ENCODE data around the gene KIRREL3.

Gene KIRREL3

DNA sequence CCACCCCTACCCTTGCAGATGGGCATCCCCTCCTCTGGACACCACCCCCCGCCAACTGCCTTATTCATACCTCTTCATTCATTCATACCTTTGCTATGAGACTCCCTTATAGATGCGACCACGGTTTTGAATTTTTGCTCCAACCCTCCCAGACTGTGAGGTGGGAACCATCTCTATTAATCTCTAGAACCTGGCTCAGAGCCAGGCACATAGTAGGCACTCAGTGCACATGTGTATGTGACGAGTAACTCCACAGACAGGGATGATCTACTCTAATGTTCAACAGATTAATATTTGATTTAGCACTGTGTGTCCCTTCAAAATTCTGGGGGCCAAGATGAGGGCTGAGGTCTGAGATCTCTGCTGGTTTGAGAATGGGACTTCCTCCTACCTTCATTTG lies 424.7 kb downstream of the KIRREL3 start:
- no peak for DNase-seq (ENCODE audit: low read depth)

DNA sequence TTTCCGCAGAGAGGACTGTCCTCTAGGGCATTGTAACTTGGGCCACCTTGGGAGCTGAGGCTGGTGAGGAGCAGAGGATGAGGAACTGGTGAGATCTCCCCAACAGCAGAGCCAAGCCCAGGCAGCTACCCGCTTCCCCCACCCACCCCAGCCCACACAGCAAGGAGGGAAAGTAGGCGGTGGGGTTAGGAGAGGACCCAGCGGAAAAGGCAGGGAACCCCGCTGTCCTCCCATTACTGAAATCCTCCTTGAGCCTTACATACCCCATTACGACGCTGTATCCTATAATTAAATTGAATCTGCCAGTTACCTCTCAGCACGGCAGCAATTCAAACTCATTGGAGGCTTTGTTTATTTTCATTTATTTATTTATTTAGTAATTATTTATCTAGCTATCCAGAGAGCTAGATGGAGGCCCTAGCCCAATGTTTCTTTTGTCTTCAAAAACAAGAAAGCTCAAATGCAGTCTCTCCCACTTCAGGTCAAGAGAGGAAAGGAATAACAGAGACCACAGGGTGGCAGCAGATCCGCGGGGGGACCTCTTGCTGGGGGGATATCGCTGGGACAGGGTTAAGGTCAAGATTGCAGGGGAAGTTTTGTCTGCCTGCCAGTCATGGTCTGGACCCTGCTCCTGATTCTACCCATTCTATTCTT lies 427.1 kb downstream of the KIRREL3 start:
- DNase-seq (ENCODE audit: low read depth), result no peak

- no peak for DNase-seq (ENCODE audit: low read depth)
Observed at GRCh38 chr11:126570489-126570888, 430.1 kb downstream of the KIRREL3 start.

DNA sequence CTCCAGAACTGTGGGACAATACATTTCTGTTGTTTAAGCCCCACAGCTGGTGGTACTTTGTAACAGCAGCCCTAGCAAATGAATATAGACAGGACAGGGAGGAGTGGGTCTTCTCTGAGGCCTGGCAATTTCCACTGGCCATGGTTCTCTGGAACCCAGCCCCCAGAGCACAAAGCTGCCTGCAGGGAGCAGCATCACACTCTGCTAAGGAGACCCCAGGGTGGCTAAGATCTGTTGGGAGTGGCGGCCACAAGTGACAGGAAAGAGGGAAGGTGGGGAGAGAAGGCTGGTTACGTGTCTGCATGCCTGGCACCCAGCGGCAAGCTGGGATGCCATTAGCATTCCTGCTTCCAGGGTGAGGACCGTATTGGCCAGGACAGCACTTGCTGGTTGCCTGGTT lies 433.2 kb downstream of the KIRREL3 start:
- no peak for DNase-seq (ENCODE audit: low read depth)

DNA sequence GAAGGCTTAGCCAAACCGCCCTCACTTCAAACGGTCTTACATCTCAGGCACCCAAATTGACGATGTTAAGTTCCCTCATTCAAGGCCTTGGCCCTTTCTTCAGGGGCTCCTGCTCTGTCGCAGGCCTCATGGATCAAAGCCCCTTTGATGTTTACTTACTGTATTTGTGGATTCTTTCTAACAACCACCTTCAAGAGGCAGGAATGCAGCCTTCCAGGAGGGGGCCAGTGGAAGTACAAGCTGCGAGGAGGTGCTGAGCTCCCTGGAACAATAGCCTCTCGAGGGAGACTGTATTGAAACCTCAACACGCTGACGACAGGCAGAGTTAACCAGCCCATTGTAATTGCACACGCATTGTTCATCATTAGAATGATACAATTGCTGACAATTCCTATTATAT lies 436.0 kb downstream of the KIRREL3 start:
- no peak for DNase-seq (ENCODE audit: low read depth)

DNA sequence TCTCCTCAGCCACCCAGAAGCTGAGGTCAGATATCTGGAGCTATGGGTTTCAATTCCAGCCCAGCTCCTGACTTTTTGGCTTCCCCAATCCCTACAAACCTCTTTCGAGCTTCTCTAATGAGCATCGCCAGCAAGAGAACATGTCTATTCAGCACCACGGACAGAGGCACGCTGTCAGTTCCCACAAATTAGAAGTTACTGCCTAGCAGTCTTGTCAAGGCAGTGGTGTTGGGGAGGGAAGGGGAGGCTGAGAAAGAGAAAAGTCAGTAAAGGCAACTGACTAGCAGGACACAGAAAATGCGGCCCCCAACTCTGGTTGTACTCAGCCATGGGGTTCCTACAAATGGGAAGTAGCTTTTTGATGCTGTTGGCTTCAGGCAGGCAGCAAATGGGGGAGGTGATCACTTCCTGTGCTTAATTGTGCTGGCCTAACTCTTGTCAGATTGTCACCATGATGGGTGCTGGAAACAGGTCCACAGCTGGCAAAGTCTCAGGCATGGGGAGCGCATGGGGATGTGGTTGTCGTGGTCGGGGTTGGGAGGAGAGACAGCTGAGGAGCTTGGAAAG lies 439.2 kb downstream of the KIRREL3 start:
- DNase-seq (ENCODE audit: low read depth), result peak; percentile 4

DNA sequence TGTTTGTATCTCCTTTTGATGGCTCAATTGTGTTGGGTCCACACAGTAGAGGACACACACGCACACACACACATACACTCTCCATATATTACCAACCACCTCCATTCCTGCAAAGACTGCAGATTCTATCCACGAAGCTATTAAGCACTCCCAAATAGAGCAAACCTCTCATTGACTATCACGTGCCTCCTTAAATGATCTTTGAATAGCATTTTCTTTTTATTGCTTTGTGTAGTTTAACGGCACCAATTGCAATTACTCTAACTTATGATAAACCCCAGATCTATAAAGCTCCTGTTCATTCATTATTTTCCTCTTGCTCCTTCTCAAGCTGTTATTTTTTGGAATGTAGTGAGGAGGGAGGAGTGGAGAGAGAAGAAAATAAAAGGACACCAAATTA lies 440.3 kb downstream of the KIRREL3 start:
- DNase-seq (ENCODE audit: low read depth), result no peak

- DNase-seq (ENCODE audit: low read depth), result no peak
Observed at GRCh38 chr11:126548581-126549550, 451.7 kb downstream of the KIRREL3 start.

DNA sequence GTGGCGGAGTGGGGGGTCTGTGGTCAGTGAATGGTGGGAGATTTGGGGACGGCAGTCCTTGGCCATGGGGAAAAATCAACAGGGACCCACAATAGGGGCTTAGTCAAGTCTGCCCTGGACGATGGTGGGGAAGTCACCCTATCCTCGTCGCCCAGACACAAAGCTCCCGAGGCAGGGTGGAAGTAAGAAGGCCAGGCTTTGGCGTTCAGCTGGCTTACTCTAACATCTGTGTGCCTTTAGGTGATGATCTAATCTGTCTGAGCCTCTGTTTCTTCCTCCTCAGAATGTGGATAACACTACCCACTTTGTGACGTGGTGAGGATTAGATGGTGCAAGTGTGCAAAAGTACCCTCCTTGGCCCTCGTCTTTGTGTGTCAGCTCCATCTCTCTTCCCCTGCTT lies 452.9 kb downstream of the KIRREL3 start:
- no peak for DNase-seq (ENCODE audit: low read depth)

DNA sequence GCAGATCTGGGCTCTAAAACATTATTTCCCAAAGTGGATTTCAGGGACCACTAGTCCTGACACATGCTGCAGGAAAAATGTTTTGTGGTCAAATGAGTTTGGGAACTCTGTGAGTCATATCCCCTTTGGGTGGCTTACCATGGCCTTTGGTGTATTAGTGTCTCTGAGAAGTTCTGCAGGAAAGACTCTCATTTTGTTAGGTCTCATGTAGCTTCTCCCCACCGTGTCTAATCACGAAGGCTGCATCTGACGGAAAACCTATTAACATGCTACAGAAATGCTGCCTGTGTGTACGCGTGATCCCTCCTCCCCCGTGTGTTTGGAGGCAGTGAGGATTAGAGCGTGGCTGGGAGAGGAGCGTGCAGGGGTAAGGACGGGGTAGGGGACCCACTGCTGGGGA lies 453.4 kb downstream of the KIRREL3 start:
- peak; percentile 77 for DNase-seq (ENCODE audit: low read depth)

DNA sequence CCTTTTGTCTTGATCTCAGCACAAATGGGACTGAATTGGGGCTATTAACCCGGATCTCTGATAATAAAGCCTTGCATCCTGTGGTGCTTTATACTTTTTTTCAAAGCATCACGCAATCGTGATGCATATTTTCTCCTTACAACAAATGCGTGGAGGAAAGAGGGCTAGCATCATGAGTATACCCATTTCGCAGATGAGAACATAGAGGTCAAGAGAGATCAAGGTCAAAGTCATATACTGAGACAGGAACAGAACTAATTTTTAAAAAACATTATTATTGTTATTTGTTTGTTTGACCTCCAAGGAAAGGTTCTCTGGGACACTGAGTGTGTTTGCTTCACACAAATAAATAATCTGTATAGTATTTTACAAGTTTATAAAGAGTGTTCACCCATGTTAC lies 453.9 kb downstream of the KIRREL3 start:
- no peak for DNase-seq (ENCODE audit: low read depth)

- no peak for DNase-seq (ENCODE audit: low read depth)
Observed at GRCh38 chr11:126546191-126546590, 454.4 kb downstream of the KIRREL3 start.

- no peak for DNase-seq (ENCODE audit: low read depth)
Observed at GRCh38 chr11:126545057-126545555, 455.5 kb downstream of the KIRREL3 start.

DNA sequence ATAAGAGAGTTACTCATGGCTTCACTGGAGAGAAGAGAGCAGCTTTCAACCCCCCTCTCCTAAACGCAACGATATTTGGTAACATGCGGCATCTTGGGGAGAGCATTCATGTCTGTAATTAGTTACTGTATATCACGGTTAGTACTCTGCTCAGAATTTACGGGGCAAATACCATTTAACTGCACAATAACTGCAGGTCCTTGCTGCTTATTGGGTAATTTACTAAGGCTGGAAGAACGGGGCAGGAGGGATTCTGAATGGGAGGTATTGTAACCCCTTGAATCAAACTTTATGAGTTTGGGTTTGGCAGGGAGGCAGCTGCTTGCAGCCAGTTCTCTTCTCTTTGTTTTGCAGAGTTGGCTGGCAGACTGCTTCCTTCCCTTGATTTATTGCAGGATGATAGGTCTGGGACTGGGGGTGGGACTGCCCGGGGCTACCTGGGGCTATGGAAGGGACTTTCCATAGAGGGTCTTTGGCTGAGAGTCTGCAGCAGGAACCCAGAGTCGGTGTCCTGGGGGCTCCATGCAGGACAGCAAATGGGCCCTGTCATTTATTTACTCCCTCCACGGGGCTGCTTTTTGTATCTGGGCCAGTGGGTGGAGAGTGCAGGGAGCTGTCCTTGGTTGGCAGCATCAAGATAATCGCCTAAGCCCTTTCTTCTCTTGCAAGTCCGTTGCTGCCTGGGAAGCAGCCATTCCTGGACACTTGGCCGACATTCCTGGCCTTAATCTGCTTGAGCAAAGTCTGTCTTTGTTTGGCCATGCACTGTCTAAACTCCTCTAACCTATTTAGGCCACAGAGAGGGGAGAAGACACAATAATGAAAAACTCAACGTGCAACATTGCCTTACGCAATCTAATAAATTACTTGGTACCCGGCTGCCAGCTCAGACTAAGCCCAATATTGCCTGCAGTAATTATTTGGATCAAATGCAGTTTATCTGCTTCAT lies 456.2 kb downstream of the KIRREL3 start:
- no peak for DNase-seq (ENCODE audit: low read depth)

DNA sequence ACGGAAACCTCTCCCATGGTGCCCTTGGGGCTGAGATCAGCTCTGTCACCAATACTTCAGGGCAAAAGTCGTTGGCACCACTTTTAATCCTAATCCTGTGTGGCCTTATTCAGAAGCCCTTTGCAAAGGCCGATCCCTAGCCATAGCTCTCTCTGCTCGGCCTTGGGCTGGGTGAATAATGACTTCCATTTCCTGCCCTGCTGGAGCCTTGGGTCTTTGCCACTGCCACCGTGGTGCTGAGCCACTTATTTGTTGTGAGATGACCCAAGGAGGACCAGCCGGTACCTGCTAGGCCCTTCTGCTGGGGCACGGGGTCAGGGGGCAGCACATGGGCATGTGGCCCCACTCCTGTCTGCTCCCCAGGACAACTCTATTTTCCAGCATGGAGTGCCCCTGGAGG lies 456.9 kb downstream of the KIRREL3 start:
- no peak for DNase-seq (ENCODE audit: low read depth)

- no peak for DNase-seq (ENCODE audit: low read depth)
Observed at GRCh38 chr11:126542334-126543015, 458.1 kb downstream of the KIRREL3 start.

DNA sequence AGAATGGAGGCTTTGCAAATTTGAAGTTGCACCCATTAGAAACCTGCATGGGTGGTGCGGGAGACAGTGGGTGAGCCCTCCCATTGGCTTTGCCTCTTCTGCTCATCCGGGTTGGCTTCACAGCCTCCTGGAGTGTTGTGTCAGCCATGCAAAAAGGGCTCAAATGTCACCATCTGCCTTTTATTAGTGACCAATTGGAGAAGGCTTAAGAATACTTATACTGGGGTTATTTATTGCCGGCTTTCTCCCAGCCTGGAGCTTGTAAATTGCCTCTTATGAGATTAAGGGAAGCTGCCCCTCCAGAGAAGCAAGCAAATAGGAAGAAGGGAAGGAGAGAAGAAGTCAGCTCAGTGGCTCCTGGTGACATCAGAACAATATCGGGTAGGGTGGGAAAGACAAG lies 462.5 kb downstream of the KIRREL3 start:
- DNase-seq (ENCODE audit: low read depth), result no peak

DNA sequence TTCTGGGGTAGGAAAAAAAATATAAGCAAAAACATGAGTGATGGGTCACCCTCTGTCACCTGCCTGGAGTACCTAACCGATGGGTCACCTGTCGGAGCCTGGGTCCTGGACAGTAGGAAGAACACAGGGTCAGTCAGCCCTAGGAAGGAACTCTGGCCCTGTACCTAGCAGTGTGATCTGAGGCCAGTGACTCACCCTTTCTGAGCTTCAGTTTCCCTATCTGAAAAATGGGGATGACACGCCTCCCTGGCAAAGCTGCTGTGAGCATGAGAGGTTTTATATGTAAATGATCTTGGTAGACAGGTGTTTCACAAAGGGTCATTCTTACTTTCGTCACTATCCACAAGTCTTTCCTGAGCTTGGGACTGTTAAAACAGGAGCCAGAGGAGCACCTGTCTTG lies 463.1 kb downstream of the KIRREL3 start:
- DNase-seq (ENCODE audit: low read depth), result no peak

GRCh38 chr11:126534141-126534805 lies 466.3 kb downstream of the KIRREL3 start:
- no peak for DNase-seq (ENCODE audit: low read depth)

DNA sequence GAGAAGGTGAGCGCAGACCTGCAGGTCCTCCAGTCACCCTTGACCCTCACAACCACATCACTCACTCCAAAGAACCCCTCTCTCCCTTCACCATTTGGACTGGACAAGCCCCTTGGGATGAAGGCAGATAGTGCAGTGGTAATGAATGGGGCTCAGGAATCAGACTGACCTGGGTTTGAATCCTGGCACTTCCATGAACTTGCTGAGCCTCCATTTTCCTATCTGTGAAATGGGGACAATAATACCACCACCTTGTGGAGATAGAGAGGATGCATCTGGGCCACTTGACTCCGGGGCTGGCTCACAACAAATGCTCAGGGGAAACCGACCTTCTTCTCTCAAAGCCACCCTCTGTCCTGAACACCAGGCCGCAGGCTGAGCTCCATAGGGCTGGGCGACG lies 467.0 kb downstream of the KIRREL3 start:
- no peak for DNase-seq (ENCODE audit: low read depth)

- DNase-seq (ENCODE audit: low read depth), result no peak
Observed at GRCh38 chr11:126530416-126530815, 470.2 kb downstream of the KIRREL3 start.

All from HS-5 (cell line).